EH (cell line): Measurements from ENCODE around the gene DIAPH3.

Experiments
- DNase-seq: peaks from one replicate; pipeline ENCODE4 v3.0.0-alpha.2; 2015; ENCODE audit warnings: low read depth

DIAPH3 gene

DNA sequence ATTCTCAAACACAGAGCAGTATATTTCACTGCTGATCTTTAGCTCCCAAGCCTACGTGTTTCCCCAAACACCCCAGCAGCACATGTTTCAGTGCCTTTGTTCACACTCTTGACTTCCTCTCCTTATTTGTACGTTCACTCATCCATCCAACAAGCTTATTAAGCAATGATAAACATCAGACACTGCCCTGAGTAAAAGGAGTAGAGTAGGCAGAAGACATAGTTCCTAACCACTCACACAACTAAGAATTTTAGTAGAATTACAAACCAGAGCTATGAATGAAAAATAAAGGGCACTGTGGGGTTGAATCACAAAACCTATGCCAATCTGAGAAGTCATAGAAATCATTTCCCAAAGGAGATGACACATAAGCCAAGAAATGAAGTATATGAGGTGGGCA, 213.5 kb downstream of the DIAPH3 start:
- DNase-seq, result peak; percentile 36

DNA sequence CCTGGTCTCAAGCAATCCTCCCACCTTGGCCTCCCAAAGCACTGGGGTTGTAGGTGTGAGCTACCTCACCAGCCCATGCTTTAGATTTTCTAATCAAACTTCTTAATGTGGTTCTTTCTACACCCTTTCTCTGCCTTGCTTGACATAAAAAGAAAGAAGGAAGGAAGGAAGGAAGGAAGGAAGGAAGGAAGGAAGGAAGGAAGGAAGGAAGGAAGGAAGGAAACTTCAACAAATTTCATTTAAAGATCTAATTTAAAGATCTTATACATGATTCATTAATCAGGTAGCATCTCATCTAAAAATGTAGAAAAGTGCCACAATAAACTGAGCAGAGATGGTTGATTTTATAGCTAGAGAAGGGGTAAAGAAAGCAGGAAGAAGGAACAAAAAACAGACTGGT, 215.0 kb downstream of the DIAPH3 start:
- no peak for DNase-seq

DNA sequence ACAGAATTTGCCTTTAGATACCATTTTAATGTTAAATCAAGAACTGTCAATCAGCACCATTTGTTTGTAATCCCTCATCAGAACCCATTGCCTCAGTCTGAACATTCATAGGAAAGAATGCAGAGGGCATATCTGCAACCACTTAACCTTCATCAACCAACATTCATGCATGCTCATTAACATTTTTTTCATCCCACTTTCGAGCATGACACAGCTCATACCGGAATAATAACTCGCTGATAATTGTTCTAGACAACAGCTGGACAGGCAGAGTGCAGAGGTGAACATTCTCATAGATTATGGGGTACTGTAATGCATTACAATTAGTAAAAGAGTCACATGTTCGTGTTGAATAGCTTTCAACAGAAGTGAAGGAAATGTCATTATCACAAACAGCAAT, 216.8 kb downstream of the DIAPH3 start:
- DNase-seq, result peak; percentile 80

DNA sequence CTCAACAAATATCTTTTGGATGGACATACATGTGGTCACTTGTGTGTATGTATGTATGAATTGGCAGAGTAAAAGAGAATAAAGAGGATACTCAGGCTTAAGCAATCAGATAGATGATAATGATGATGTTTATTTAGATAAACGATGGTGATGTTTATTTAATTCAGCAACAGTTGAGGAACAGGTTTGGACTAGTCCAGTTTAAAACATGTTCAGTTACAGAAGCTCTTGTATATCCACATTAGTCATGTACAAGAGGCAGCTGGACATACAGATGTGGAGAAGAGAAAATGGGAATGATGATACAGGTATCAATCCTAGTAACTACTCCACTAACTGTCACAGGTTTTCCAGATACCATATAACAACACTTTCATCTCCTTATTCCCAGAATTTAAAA, 232.1 kb downstream of the DIAPH3 start:
- DNase-seq, result no peak

DNA sequence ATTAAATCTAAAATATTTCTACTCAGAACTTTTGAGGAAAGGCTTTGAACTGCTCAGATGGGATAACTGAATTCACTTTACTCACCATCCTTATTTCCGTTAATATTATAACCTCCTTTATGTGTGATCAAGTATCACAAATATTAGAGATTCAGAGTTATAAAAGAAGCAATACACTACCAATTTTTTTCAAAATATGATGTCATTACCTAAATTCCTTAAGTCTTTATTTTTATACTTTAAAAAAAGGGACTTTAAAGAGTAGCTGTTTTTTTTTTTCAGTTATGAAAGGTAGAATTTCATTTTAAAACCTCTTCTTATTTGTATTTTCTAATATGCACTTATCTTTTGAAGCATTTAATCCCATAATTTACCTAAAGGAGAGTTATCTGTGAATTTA, 239.5 kb downstream of the DIAPH3 start:
- no peak for DNase-seq

DNA sequence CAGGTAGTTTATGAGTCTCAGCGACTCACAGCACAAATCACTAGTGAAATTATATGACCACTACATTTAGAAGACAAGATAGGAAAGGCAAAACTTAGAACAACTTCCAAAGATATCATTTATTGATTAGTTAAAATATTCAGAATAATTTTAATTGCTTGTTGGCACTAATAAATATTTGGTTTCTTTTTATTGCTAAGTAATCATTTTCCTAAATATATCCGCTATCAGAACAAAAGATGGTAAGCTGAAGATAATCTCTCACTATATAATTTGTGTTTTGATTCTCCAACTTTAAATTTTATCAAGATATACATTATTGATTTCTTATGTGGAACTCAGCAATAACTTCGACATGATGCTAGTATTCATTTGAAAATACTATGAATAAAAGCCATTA, 248.5 kb downstream of the DIAPH3 start:
- no peak for DNase-seq

DNA sequence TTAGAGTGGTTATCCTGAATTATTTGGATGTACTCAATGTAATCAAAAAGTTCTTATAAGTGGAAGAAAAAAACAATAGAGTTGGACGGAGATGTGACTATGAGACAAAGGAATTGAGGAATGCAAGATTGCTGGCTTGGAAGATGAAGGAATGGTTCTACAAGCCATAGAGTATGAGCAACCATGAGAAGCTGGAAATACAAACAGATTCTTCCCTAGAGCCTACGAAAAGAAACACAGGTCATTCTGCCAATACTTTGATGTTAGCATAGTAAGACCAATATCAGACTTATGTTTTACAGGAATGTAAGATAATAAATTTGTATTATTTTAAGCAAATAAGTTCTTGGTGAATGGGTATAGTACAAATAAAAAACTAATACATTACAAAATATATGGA, 249.2 kb downstream of the DIAPH3 start:
- peak; percentile 75 for DNase-seq

DNA sequence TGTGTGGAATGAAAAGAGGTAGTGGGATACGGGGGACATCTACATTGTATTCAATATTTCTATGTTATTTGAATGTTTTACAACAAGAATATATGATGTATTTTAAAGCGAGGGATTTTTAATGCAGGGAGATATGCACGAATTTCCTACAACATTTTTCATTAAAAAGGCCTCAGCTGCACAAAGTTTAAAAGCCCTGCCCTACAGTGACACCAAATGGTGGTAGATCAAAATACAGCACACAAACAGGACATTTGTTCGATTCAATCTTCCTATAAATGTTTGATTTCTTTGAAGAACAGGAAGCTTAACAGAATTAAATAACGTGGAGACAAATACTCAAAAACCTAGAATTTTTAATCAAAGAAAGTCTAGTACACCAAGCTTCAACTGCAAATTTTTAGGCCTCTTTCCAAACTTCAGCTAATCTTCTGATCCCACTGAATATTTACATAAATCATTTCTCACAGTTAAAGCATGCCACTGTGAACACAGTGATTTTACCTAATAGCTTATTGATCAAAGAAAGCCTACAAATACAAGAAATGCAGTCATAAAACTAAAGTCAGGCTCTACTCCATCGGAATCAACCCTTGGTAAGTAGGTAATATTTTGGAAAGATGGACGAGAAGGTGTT, 257.2 kb downstream of the DIAPH3 start:
- DNase-seq, result peak; percentile 55

DNA sequence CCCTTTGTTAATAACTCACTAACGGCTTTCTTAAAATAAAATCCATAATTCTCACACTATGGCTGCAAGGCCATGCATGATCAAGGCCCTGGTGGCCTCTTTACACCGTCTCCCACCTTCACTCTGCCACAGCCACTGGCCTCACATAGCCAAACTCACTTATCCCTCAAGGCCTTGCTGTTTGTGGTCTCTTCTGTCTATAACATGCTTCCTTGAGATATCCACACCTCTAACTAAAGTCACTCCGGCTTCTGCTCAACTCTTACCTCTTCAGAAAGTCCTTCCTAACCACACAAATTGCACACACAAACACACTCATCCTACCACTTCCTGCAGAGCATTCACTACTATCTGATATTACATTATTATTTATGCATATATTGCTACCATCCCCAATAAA, 262.5 kb downstream of the DIAPH3 start:
- DNase-seq, result no peak

DNA sequence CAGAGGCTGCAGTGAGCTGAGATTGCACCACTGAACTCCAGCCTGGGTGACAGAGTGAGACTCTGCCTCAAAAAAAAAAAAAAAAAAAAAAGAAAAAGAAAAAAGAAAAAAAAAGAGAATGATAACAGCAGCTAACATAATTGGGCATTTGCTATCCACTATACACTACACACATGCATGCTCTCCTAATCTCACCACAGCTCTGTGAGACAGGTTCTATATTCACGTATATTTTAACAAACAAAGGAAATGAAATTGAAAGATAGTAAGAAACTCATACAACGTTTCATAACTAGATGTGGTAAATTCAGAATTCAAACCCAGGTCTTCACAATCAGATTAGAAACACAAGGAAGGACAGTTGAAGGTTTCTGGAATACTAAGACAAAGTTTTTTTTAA, 265.7 kb downstream of the DIAPH3 start:
- no peak for DNase-seq

DNA sequence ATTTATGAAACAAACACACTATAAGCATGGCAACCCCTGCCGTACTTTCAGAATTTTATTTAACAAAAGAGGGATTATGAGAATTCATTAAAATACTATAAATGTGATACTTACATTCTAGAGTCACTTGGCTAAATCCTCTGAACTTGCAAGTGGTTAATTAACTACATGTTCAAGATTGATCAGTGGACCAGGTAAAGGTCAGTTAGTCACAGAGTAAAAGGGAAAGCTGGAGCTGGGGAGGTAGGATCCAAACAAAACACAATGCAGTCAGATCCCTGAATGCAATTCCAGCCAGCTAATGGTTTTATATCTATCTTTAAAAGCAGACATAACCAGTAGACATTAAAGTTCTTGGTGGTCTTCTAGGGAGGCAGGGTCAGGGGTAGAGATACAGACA, 270.5 kb downstream of the DIAPH3 start:
- no peak for DNase-seq

DNA sequence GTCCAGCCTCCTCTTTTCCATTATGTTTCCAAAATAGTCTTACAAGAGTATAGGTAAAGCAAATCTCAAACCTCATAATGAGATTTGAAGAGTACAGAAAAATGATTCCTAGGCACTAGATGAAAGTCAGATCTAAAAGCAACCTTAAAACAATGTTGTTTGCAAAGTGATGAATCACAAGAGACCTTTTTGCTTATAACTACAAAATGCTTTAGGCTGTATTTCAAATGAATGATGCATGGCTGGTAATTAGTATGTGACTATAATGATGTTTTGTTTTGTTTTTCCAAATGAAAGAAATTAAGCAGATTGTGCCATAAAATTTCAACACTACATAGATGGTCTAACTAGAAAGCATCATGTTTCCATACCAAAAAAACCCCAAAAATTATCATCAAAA, 272.7 kb downstream of the DIAPH3 start:
- DNase-seq, result peak; percentile 11

DNA sequence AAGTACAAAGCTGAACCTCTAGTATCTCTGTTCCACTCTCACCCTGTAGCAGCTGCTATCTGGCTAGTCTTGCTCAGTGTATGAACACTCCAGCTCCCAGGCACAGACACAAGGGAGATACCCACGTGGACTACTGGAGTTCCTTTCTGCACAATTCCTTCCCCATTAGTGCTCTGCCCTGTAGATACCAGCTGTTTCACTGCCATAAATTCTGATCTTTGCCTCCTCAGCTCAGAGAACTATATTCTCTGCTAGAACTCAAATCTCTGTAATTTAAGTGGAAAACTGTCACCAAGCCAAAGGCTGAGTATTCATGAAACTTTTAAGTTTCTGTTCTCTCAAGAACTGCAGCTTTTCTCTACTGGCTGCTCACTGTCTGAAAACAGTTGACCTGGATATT, 273.7 kb downstream of the DIAPH3 start:
- peak; percentile 17 for DNase-seq

DNA sequence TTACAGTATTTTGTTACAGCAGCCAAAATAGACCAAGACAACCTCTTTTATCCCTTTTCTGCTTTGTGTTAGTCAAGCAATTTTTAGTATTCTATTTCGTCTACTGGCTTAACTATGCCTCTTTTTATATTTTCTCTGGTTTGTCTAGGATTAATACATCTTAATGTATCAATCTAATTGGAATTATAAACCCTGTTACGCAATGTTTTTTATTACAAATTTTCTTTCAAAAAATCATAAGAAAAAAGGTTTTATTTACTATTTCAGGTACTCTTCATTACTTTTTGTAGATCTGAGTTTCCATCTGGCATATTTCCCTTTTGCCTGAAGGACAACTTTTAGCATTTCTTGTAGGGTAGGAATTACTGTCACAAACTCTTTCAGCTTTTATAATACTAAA, 275.3 kb downstream of the DIAPH3 start:
- DNase-seq, result no peak

DNA sequence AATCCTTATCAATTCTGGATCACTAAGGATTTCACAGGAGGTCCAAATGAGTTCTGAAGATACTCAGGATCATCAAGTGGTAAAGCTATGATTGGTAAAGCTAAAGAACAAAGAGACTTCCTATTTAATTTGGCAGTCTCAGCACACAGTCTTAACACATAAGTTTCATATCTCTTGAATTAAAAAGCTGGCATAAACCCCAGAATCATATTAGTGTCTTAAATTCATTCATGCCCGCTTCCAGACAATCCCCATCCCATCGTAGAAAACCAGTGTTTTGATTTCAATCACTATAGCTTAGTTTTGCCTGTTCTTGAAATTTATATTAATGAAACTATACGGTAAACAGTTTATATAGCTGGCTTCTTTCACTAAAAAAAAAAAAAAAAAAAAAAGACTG, 278.7 kb downstream of the DIAPH3 start:
- no peak for DNase-seq

DNA sequence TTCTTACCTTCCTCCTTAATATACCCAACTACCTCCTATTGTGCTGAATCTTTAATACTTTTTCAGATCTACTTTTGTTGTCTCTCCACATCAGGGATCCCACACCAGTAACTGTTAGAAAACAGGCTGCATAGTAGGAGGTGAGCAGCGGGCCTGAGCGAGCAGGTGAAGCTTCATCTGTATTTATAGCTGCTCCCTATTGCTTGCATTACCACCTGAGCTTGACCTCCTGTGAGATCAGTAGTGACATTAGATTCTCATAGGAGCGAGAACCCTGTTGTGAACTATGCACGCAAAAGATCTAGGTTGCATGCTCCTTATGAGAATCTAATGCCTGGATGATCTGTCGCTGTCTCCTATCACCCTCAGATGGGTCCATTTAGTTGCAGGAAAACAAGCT, 279.8 kb downstream of the DIAPH3 start:
- no peak for DNase-seq

DNA sequence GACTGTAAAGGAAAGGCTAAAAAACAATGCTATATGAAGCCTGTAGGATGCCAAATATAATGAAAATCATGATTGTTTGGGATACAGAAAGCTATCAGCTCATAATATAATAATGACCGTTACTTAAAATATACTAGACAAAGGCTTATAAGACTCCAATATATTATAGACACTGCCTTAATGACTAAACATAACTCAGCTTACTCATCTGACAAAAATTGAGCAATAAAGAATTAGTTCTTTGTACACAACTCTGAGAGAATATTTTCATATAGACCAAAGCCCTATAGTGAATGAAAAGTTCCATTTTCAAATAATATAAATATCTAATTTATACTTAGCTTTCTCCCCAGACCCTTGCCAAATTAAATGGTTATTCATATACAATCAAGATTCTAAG, 283.3 kb downstream of the DIAPH3 start:
- DNase-seq, result peak; percentile 50

DNA sequence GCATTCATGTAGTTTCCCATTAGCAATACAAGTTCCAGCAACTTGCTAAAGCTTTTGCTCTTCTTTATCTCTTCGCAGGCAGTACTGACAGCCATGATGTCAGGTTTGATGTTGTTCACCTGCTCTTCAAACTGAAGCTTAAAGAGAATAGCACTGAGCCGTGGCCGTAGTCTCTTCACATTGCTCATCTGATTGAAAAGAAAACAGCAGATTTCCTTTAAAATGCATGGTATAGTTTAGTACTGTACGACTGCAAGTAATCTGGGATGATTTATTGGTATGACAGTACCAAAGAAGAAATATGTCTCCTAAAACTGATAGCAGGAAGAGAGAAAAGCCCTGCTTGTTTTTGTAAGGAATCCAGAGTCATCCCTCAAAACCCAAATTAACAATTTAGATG, 284.4 kb downstream of the DIAPH3 start:
- DNase-seq, result no peak

DNA sequence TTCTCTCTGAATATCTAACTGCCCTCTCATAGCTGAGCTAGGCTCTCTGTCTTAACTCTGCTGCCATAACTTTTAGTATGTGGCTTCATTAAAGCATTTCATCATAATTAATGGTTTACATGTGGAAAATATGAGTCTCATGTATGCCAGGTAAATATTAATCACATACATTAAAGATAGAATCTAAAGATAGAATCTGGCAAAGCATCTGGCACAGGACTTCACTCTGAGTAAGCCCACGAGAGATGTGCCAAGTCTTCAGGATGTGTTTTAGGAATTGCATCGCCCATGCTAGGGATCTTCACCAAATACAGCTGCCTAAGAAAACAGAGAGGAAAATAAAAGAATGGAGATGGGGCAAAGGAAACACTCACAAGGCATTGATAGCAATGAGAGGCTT, 285.8 kb downstream of the DIAPH3 start:
- DNase-seq, result peak; percentile 53

DNA sequence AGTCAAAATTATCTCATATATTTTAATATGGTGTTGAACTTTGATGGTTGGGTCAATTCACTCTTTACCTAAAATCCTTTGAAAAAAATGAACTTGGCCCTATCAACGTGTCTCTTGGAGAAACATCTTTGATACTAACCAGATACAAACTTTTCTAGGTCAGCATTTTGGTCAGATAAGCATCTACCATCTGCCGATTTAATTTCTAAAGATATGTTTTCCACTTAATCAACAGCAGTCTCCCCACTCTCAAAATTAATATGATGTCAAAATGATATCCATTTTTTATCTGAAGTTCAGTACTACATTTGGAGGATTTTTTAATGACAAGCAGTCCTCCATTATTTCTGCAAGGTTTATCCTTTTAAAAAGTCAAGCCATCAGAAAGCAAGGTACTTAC, 288.8 kb downstream of the DIAPH3 start:
- DNase-seq, result no peak

DNA sequence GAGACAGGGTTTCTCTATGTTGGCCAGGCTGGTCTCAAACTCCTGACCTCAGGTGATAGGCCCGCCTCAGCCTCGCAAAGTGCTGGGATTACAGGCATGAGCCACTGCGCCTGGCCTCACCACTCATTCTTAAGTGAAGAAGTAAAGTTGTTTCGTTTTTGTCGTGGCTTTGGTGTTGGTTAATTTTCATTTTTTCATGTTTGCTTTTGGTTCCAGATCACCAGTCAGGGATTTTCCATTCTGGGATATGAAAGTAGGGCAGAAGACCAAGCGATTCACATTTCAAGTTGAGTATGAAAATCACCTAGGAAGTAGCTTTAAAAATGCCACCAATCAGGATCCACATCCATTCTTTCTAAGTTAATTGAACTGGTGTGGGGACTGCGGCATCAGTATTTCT, 289.9 kb downstream of the DIAPH3 start:
- DNase-seq, result no peak

DNA sequence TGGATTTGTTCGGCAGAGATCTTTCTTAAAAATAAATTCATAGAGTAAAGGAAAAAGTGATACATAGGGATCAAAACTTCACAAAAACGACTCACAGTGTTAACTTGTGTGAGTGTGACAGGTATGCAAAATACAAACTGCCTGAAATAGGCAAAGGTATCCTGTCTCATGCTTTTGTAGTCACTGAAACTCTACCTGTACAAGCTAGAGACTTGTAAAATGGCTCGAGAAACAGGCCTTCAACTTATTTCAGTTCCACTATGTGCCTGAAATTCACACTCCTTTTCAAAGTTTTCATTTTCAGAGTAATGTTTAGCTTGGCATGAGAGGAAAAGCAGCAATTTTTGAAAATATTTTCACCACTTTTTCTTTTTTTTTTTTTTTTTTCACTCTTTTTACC, 290.4 kb downstream of the DIAPH3 start:
- DNase-seq, result no peak

DNA sequence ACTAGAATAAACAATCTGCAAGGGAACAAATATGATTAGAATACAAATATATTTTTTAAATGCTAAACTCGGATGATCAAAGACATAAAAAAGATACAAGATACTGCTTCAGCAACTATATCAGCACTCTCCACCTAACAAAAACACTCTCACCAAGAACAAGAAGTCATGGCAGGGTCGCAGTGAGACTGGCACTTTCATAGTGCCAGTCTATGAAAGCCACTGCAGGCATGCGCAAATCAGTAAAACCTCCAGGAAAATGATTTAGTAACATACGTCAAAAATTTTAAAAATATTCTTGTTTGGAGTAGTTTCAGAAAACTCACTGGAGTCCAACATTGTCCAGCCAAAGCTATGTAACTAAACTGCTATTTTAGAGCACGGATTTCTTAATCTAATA, 295.9 kb downstream of the DIAPH3 start:
- no peak for DNase-seq

DNA sequence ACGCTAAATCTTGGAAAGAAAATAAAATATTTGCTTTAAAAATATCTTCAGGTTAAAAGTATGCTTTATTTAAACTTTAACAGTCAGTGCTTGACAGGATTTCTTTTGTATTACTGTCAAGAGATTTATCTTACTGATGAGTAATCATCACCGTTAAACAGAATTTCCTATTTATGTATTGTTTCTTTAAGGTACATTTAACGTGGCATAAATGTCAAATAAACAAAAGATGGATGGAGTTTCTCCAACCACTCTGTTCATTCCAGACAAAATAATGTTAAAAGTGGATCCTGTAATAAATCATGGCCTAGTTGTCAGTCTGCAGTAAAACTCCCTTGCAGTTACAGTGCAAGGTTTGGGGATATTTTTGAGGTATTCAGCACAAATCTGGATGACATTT, 298.3 kb downstream of the DIAPH3 start:
- peak; percentile 26 for DNase-seq

DNA sequence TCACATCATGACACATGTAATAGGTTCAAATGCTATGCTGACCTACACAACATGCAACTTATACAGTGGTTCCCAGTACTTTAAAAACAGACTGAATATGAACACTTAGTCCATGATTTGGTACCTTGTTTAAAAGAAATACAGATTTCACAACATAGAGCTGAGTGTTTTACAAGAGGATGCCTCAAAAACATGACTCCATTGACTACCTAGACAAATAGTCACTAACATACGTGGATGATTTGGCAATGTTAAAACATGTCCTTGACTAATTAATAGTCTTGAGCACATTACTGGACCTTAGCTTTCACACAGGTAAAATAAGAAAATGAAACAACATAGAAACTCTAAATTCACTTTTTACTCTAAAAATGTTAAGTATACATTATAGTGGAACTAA, 300.1 kb downstream of the DIAPH3 start:
- DNase-seq, result no peak
